ENCODE measurements around the gene HES1.

- TF ChIP-seq POLR2A (IDR thresholded peaks at IDR 0.05) (no peak), POLR2AphosphoS5 (IDR thresholded peaks at IDR 0.05) (no peak)
These were observed 26.6 kb upstream of the HES1 start for GRCh38 chr3:194109192-194109863.
